HK-2 (cell line): Measurements from ENCODE around the gene CACNB1.

Experiments used
- DNase-seq: peaks from one replicate; pipeline ENCODE4 v3.0.0-alpha.2; 2018; ENCODE audit not compliant: unreplicated experiment

CACNB1 gene

DNA sequence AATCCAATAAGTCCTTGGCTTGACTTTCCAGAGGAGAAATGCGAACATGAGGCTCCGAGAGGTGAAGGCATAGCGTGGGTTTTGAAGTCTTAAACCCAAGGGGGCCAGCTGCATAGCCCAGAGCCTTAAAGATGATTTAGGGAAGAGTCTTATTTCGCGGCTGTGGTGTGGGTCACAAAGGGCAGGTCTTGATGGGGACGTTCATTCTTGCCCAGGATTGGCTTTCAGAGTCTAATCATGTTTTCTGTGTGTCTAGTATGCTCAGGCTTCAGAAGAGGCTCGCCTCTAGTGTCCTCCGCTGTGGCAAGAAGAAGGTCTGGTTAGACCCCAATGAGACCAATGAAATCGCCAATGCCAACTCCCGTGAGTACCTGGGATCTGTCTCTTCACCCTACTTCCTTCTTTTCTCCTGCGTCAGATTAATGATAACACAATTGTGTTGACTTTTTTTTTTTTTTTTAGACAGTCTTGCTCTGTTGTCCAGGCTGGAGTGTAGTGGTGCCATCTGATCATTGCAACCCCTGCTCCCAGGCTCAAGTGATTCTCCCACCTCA, 3.6 kb upstream of the CACNB1 start:
- no peak for DNase-seq

DNA sequence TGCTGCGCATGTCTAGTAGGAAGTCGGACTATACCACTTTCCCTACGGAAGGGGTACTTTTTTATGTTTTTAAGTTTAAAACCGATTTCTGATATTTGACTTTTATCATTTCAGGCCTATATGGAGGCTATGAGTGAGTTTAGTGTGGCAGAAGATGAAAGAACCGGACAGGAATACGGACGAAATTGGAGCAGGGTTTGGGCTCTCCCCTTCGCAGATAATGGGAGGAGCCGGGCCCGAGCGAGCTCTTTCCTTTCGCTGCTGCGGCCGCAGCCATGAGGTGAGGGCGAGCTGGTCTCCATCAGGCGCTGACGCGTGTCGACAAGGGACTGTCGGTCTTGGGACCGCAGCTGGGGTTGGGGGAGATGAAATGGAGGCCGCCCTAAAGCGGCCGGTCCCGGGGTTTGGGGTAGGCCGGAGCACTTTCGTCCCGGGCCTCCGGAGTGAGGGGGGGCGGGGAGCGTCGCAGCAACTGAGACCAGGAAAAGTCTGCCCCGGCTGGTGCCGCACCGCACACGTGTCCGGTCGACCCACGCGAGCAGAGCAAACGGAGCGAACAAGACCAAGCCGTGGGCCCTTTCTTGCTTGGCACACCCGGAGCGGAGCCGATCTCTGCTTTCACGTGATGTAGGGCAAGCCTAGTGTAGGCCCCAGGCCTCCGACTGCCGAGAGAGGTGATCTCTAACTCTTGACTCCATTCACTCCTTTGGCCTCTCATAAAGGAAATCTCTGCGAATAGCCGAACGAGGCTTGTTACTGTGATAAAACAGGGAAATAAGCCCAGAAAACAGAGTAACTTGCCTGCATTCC, 2.8 kb upstream of the CACNB1 start, which contains the start of gene RPL19:
TSS of gene RPL19 (plus strand) at position 214 of the 810 bp plus-strand sequence. CDS start at position 276, 62 bp downstream.
- peak; percentile 77 for DNase-seq

- DNase-seq = peak; percentile 87
Measured at GRCh38 chr17:39199820-39200069, 2.3 kb upstream of the CACNB1 start.

DNA sequence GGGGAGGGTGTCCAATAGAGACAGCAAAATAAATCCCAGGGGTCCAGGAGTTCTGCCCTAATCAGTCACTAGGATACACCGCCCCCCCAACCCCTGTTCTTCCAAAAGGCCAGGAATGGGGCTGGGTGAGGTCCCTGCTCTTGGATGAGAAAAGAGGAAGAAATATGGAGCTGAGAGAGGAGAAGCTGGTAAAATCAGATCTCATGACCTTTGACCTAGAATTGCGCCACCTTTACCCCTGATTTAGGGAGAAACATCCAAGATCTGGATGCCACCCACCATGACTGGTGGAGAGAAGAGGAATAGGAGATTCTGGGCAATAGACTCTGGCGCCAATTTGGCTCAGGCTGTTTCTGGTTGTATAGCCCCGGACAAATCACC, 707 bp upstream of the CACNB1 start:
- DNase-seq = no peak

GRCh38 chr17:39196808-39197291, 619 bp downstream of the CACNB1 start:
- DNase-seq = no peak

- DNase-seq = no peak
Measured at GRCh38 chr17:39196241-39196807, 1.1 kb downstream of the CACNB1 start.

- no peak for DNase-seq
Measured at GRCh38 chr17:39195568-39196160, 1.8 kb downstream of the CACNB1 start.

- DNase-seq = no peak
Measured at GRCh38 chr17:39194985-39195524, 2.4 kb downstream of the CACNB1 start.

DNA sequence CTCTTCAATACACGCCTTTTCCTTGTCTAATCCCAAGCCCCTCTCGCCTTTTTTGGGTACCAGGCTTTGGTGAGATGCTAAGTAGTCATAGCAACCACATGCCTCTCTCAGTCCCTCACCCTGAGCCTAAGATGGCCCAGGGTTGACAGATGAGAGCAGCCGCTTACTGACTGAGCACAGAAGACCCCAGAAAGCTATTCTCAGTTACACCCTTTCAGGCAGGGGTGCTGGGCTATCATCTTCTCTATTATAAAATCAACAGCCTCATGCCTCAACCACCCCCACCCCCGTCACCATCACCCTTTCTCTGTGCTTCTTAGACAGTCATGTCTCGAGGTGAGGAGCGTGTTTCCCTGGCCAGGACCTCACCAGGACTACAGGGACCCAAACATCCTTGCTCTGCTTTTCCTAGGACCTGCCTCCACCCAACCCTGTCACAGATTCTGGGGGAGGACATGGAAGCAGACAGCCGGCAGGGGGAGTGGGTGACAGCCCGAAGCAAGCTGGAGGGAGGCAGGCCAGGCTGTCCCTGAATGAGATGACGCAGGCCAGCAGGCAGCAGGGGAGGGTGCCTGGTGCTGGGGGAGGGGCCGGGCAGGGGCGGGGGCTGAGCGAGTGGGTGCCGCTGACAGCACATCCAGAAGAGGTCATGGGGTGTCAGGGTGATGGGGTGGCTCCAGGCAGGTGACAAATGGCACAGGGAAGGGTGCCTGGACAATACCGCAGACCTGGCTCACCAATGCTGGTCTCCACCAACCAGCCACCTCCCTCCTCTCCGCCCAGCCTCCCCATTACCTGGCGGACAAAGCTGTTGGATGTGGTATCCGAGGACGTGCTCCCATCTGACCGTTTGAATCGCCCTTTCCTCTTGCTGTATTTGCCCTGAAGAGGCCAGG, 3.1 kb downstream of the CACNB1 start:
- DNase-seq = no peak

DNA sequence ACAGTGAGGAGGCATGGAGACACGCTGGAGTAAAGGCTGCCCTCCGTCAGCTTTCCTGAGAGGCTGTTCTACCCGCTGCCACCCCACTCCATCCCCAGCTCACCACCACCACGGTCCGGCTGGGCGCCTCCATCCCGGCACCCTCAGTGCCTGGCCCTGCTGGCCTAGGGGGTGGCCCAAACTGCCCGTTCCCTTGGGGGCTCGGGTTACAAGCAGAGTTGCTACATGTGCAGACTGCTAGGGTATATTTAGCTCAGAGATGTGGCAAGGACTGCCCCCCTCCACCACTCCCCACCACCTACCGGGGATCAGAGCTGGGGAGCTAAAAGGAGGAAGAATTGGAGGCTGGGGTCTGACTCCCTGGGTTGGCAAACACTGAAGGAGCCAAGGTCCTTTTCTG, 4.1 kb downstream of the CACNB1 start:
- DNase-seq = no peak

GRCh38 chr17:39192901-39193300, 4.6 kb downstream of the CACNB1 start:
- no peak for DNase-seq

DNA sequence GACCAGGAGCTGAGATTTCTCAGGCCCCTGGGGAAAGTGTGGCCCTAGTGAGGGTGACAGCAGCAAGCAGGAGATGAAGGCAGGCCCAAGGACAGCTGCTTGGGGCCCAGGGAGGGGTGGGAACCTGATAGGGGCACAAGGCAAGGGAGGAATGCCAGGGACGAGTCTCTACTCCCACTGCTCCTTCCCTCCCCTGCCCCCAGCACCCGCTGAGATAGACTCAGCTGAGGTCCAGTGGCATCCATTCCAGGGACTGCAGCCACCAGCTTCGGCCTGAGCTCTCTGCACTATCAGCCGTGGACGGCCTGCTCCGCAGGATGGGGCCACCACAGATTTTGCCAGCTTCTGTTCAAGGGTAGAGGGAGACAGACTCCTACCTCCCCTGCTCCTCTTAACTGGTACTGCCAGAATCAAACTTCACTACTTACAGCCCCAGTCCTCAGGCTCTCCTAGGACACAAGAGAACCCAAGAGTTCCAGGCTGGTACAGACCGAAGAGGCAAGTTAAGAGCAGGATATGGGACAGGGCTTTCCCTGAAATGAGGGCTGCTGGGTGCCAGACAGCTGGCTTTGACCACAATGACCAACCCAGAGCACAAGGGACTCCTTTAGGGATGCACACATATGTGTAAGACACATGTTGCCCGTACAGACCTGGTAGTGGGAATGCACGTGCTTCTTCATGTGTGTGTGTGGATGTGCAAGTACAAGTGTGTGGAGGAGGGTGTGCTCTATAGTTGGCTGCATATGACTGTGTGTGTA, 5.5 kb downstream of the CACNB1 start:
- DNase-seq = no peak

- DNase-seq = no peak
Measured at GRCh38 chr17:39187152-39187830, 10.2 kb downstream of the CACNB1 start.

DNA sequence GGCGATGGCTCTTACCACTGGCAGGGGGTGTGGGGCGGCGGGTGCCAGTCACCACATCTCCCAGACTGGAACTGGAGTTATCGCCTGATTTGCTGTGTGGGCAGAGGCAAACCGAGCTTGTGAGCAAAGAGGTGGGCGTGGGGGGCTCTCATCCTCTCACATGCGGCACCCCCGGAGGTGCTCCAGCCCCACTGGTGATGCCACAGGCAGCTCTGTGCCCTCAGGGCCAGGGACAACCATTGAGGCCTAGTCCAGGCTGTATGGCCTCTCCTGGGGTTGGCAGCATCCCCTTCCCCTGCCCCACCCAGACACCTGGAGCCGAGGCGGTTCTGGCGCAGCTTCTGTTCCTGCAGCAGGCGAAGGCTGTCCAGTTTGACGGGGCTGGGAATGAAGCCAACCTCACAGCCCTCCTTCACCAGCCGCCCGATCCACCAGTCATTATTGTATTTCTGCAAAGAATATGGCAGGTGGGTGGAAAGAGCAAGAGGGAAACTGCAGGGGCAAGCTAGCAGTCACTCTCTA, 10.9 kb downstream of the CACNB1 start:
- no peak for DNase-seq

- DNase-seq = no peak
Measured at GRCh38 chr17:39183720-39184119, 13.7 kb downstream of the CACNB1 start.

DNA sequence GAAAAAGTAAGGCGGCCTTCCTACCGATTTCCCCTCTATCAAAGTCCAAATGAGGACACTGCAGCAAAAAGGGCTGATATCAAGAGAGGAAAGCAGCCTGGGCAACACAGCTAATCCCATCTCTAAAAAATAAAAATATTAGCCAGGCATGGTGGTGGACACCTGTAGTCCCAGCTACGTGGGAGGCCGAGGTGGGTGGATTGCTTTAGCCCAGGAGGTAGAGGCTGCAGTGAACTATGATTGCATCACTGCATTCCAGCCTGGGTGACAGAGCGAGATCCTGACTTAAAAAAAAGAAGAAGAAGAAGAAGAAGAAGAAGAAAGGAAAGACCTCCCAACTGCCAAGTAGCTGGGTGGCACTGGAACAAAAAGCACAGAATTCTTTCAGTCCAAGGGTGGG, 14.4 kb downstream of the CACNB1 start:
- no peak for DNase-seq

DNA sequence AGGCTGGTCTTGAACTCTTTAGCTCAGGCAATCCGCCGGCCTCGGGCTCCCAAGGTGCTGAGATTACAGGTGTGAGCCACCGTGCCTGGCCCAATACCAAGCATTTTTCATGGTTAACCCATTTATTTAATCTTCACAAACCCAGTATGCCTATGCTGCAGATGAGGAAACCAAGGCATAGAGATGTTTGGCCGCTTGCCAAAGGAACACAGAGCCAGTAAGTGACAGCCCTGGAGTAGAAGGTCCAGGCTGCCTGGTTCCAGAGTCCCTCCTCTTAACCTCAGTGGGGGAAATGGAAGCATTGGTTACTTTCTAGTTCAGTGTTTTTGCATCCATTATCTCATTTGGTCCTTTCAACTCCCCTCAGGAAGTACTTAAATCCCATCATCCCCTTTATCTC, 16.2 kb downstream of the CACNB1 start:
- DNase-seq = no peak

DNA sequence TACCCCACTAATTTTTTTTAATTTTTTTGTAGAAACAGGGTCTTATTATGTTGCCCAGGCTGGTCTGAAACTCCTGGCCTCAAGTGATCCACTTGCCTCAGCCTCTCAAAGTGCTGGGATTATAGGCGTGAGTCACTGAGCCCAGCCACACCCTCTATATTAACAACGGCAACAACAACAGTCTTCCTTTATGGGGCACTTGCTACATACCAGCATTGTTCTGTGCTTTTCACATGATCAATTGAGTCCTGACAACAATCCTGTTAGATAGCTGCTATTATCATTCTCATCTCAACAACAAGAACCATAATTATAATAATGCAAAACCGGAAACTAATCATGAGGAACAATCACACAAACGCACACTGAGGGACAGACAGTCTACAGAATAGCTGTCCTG, 18.9 kb downstream of the CACNB1 start:
- DNase-seq = no peak

- no peak for DNase-seq
Measured at GRCh38 chr17:39177256-39177655, 20.2 kb downstream of the CACNB1 start.

DNA sequence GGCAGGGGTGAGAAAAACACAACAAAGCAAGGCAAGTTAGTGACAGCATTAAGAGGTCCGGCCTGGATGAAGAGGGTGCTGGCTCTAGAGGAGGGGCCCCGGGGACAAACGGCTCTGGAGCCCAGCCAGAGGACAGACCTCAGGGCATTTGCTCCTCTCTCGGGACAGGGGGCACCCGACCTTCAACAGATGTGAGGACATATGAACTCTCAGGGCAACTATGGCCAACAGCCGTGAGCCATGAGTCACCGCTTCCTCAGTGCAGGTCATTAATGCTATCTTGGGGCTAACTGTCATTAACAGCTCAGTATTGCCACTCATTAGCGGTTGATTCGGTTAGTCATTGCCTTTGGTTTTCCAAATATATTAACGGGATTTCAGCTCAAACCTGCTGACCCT, 21.8 kb downstream of the CACNB1 start:
- DNase-seq = no peak
